GM13976 (cell line): ENCODE data around the gene ACVR1.

Experiments used
- DNase-seq: peaks from one replicate; pipeline ENCODE4 v3.0.0; 2012; ENCODE audit warnings: low spot score
- CTCF ChIP-seq: IDR thresholded peaks from 2 replicates; pipeline ENCODE4 v1.5.1; 2012; ENCODE audit warnings: borderline replicate concordance, mild to moderate bottlenecking; ENCODE audit not compliant: insufficient read depth; ENCODE audit errors: extremely low read depth, missing control alignments, control extremely low read depth
- in situ Hi-C: fragments of 300-500 bp; cut with MboI; formaldehyde crosslinking; loops from one replicate; pipeline ENCODE4 v1.12.0; 2022; ENCODE audit warnings: low sequenced_read_pairs, mixed read lengths, inconsistent platforms; ENCODE audit not compliant: unreplicated experiment

The ACVR1 gene

GRCh38 chr2:157866202-157866601 is 9.9 kb downstream of the ACVR1 start:
- no peak for TF ChIP-seq CTCF
- no peak for DNase-seq
- in situ Hi-C loops = no loop called here

GRCh38 chr2:157864857-157865430 is 11.2 kb downstream of the ACVR1 start:
- in situ Hi-C loops = no loop called here
- no peak for DNase-seq
- TF ChIP-seq CTCF = no peak

- TF ChIP-seq CTCF = no peak
- DNase-seq = no peak
- in situ Hi-C loops = no loop called here
Observed at GRCh38 chr2:157858846-157859245, 17.3 kb downstream of the ACVR1 start.

GRCh38 chr2:157857881-157858280 is 18.2 kb downstream of the ACVR1 start:
- in situ Hi-C loops = no loop called here
- DNase-seq = no peak
- no peak for TF ChIP-seq CTCF

GRCh38 chr2:157856187-157856515 is 20.0 kb downstream of the ACVR1 start:
- no peak for TF ChIP-seq CTCF
- in situ Hi-C loops = no loop called here
- DNase-seq = no peak

- no peak for TF ChIP-seq CTCF
- in situ Hi-C loops = no loop called here
- DNase-seq = no peak
Observed at GRCh38 chr2:157853820-157854219, 22.3 kb downstream of the ACVR1 start.

GRCh38 chr2:157853211-157853610 is 22.9 kb downstream of the ACVR1 start:
- no peak for DNase-seq
- in situ Hi-C loops = no loop called here
- no peak for TF ChIP-seq CTCF
